Activated CD8-positive, alpha-beta T cell treated with anti-CD3 and anti-CD28 coated beads for 36 hours (primary cell): ENCODE data around the gene SMARCD3. TPM values are rescaled to one million over a fixed set of nuclear protein-coding genes. Genes with fewer than 3 reads are reported as not detected.

Source experiments
- ATAC-seq: fragments of 200-7000 bp; cut with Tn5 transposase; one replicate; pipeline ENCODE4 v1.10.0; 2021; ENCODE audit warnings: mild to moderate bottlenecking, moderate library complexity
- CTCF ChIA-PET: fragments of 350-600 bp; sonication (Branson Sonifier 250); formaldehyde crosslinking; loops from one replicate; lab custom pipeline; 2021; ENCODE audit warnings: antibody characterized with exemption; lab: Charles Lee
- POLR2A ChIA-PET: fragments of 350-600 bp; sonication (Branson Sonifier 250); formaldehyde crosslinking; loops from one replicate; lab custom pipeline; 2021; ENCODE audit warnings: antibody characterized with exemption; lab: Charles Lee
- DNase-seq: peaks from one replicate; pipeline ENCODE4 v3.0.0-alpha.2; 2020
- H3K27ac Mint-ChIP-seq: one replicate; pipeline ENCODE4 v1.8.0; 2021; ENCODE audit warnings: mild to moderate bottlenecking, mixed read lengths
- H3K27me3 Mint-ChIP-seq: one replicate; pipeline ENCODE4 v1.8.0; 2021; ENCODE audit warnings: mixed read lengths
- H3K36me3 Mint-ChIP-seq: one replicate; pipeline ENCODE4 v1.8.0; 2021; ENCODE audit warnings: low read depth, mixed read lengths
- H3K4me1 Mint-ChIP-seq: one replicate; pipeline ENCODE4 v1.8.0; 2021; ENCODE audit warnings: low read depth, mixed read lengths
- H3K4me3 Mint-ChIP-seq: one replicate; pipeline ENCODE4 v1.8.0; 2021; ENCODE audit warnings: mild to moderate bottlenecking, moderate library complexity, mixed read lengths
- H3K9me3 Mint-ChIP-seq: one replicate; pipeline ENCODE4 v1.8.0; 2021; ENCODE audit warnings: mixed read lengths
- intact Hi-C: fragments of 100-400 bp; cut with micrococcal nuclease; formaldehyde crosslinking; loops from one replicate; pipeline ENCODE4 v1.10.0; 2022
- total RNA-seq, 2 experiments: library from RNA; stranded (reverse); gene quantifications; one replicate each; pipeline ENCODE4 v1.2.3, GENCODE V29; 2021
- TF ChIP-seq, protein P1 (sequence below): fragments of 200-600 bp; IDR thresholded peaks from one replicate; pipeline ENCODE4 v1.8.0; 2022; ENCODE audit warnings: antibody characterized with exemption, mild to moderate bottlenecking

SMARCD3 gene
- total RNA-seq, 2 experiments from 2014 or later: 8.2 to 8.9 TPM

DNA sequence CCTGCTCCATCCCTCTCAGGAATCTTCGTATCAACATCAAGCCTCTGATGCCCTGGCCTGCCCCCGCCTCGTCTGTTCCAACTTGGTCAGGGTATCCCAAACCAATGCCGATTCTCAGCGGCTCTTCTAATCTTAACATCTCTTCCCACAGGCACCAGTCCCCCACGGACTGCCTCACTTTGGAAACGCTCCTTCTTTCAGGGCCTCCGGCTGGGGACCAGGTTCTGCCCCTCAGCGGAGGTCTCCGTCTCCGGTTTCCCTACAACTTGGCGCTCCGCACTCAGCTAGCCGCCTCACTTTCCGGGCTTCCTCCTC lies 22.0 kb downstream of the SMARCD3 start:
- H3K36me3 Mint-ChIP-seq: peaks cover 41% of the 10 kb centered on the region
- TF ChIP-seq, protein P1, sequence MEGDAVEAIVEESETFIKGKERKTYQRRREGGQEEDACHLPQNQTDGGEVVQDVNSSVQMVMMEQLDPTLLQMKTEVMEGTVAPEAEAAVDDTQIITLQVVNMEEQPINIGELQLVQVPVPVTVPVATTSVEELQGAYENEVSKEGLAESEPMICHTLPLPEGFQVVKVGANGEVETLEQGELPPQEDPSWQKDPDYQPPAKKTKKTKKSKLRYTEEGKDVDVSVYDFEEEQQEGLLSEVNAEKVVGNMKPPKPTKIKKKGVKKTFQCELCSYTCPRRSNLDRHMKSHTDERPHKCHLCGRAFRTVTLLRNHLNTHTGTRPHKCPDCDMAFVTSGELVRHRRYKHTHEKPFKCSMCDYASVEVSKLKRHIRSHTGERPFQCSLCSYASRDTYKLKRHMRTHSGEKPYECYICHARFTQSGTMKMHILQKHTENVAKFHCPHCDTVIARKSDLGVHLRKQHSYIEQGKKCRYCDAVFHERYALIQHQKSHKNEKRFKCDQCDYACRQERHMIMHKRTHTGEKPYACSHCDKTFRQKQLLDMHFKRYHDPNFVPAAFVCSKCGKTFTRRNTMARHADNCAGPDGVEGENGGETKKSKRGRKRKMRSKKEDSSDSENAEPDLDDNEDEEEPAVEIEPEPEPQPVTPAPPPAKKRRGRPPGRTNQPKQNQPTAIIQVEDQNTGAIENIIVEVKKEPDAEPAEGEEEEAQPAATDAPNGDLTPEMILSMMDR: no peak
- intact Hi-C loops: no loop called here
- H3K27me3 Mint-ChIP-seq: no peaks in the 10 kb centered on the region
- peaks cover 28% of the 10 kb centered on the region for H3K4me1 Mint-ChIP-seq
- peak overlapping the region; percentile 99 for H3K4me3 Mint-ChIP-seq
- H3K27ac Mint-ChIP-seq: peak overlapping the region; percentile 96
- no peak for DNase-seq
- peak; percentile 12 for ATAC-seq
- POLR2A ChIA-PET: interaction anchor here (1.2 to 2.7 kb wide), 8 partner anchors 12 to 208 kb away, joined by 3 to 22 read pairs (median 4); partner anchors contain the start of gene H2BK1
- CTCF ChIA-PET: interaction anchor here (0.9 to 5.0 kb wide), 13 partner anchors 10 to 125 kb away, joined by 3 to 44 read pairs (median 4); no protein-coding TSS in a partner anchor
- no peaks in the 10 kb centered on the region for H3K9me3 Mint-ChIP-seq

DNA sequence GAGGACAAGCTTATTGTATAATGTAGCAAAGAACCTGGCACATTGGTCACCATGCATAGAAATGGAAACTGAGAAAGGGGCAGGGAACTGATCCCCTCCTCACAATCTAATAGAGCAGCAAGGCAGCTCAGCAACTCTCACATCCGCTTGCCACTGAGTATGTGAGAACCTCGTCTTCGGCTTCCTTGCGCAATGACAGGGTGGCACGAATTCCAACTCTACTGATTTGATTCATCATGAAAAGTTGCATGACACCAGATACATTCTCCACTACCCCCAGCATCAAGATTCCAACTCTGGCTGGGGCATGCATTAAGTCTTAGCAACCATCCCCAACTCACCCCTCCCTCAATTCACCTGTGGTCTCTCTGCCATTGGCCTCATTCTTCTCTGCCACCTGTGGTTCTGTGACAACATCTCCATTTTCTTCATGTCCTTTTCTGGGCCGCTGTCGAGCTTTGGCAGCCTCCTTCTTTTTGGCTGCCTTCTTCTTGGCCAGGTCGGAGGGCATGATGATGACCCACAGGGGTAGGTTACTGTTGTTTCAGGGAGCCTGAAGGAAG lies 22.5 kb downstream of the SMARCD3 start:
- intact Hi-C loops: no loop called here
- DNase-seq (no peak), ATAC-seq (no peak)
- CTCF ChIA-PET: interaction anchor here (1.3 to 5.0 kb wide), 7 partner anchors 11 to 125 kb away, joined by 3 to 44 read pairs (median 4); no protein-coding TSS in a partner anchor
- Mint-ChIP-seq H3K36me3 (peaks cover 43% of the 10 kb centered on the region), H3K4me3 (peak overlapping the region; percentile 99), H3K4me1 (peaks cover 27% of the 10 kb centered on the region), H3K27me3 (no peaks in the 10 kb centered on the region), H3K9me3 (no peaks in the 10 kb centered on the region), H3K27ac (peak overlapping the region; percentile 96)
- TF ChIP-seq, protein P1: no peak
- POLR2A ChIA-PET: interaction anchor here (1.6 to 2.7 kb wide), 4 partner anchors 12 to 48 kb away, joined by 5 to 22 read pairs (median 8); partner anchors contain the start of gene H2BK1

DNA sequence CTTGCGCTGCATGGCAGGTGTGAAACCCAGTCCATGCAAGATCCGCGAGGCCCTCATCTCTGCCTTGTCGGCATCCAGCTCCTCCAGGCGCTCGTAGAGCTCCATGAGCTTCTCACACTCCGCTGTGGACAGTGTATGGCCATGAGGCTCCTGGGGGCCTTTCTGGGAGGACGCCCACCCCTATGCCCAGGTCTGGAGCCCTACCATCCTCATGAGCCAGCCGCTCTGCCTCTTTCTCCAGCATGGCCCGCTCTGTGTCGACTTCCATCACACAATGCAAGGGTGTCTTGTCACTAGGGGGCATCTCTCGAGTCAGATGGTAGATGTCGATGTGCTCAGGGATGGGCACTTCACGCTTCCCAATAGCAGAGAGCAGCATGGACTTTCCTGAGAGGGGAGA lies 24.8 kb downstream of the SMARCD3 start:
- no peak for ATAC-seq
- peaks cover 54% of the 10 kb centered on the region for H3K36me3 Mint-ChIP-seq
- no peak overlapping the region for H3K27ac Mint-ChIP-seq

DNA sequence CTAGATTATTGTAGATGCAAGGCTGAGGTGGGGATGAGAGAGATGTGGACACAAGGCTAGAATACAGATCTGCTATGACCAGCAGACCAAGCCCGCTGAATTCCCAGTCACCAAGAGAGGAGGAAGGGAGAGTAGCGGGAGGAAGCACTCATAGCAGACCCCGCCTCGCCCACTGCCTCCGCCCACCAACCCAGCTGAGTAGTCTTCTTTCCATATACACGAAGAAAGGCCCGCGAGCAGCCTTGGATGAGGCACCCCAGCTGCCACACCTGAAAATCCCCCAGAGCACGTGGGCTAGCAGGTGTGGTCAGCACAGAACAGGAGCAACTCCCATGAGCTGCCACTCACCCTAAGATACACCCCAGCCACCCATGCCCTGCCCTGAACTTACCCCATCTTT lies 30.3 kb downstream of the SMARCD3 start:
- TF ChIP-seq, protein P1: no peak
- DNase-seq (no peak), ATAC-seq (no peak)
- H3K36me3 Mint-ChIP-seq: peaks cover 54% of the 10 kb centered on the region
- intact Hi-C loops: no loop called here
- no peak overlapping the region for H3K27ac Mint-ChIP-seq
- CTCF ChIA-PET: interaction anchor here (1.9 kb wide), 1 partner anchor 26 kb away, joined by 5 read pairs; no protein-coding TSS in a partner anchor
- POLR2A ChIA-PET: interaction anchor here (1.5 kb wide), 1 partner anchor 8 kb away, joined by 3 read pairs; the partner anchor contains the start of gene H2BK1
- H3K4me1 Mint-ChIP-seq: peaks cover 2% of the 10 kb centered on the region
- no peak overlapping the region for H3K4me3 Mint-ChIP-seq
- no peaks in the 10 kb centered on the region for H3K27me3 Mint-ChIP-seq
- H3K9me3 Mint-ChIP-seq: no peaks in the 10 kb centered on the region

More for the DNA sequence above, 24.8 kb downstream of the SMARCD3 start:
- ChIA-PET CTCF (interaction anchor here (1.0 to 1.5 kb wide), 2 partner anchors 21 to 128 kb away, joined by 3 to 8 read pairs; no protein-coding TSS in a partner anchor), POLR2A (interaction anchor here (1.1 to 1.5 kb wide), 5 partner anchors 9 to 13 kb away, joined by 3 to 9 read pairs (median 4); partner anchors contain the start of genes CHPF2 and H2BK1)
- intact Hi-C loops: no loop called here
- no peaks in the 10 kb centered on the region for H3K9me3 Mint-ChIP-seq
- H3K27me3 Mint-ChIP-seq: no peaks in the 10 kb centered on the region
- peaks cover 29% of the 10 kb centered on the region for H3K4me1 Mint-ChIP-seq
- no peak overlapping the region for H3K4me3 Mint-ChIP-seq
- DNase-seq: no peak
- TF ChIP-seq, protein P1: no peak

DNA sequence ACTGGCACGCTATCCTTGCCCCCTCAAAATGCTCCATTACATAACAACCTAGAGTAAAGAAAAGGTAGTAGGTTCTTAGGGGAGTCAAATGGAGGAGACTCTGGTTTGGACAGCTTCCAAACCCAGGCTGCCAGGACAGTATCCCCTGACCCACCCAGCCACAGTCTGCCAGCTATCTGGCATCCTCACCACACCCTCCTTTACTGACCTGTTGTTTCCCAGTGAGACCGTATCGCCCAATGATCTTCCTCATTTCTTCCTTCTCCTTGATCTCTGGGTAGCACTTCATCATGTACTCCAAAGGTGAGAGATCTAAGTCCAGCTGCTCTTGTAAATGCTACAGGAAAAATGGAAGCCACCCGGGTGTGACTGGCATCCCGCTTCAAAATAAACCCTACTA lies 33.1 kb downstream of the SMARCD3 start:
- ChIA-PET CTCF (interaction anchor here (0.6 to 1.3 kb wide), 2 partner anchors 11 to 45 kb away, joined by 3 read pairs; partner anchors contain the start of gene ABCF2), POLR2A (interaction anchor here (1.4 to 2.4 kb wide), 3 partner anchors 9 to 11 kb away, joined by 3 to 9 read pairs (median 4); partner anchors contain the start of gene ABCF2)
- no peak for DNase-seq
- ATAC-seq: no peak
- Mint-ChIP-seq H3K36me3 (peaks cover 49% of the 10 kb centered on the region), H3K27ac (no peak overlapping the region), H3K4me3 (no peak overlapping the region), H3K27me3 (no peaks in the 10 kb centered on the region), H3K4me1 (peaks cover under 1% of the 10 kb centered on the region), H3K9me3 (no peaks in the 10 kb centered on the region)
- TF ChIP-seq, protein P1: no peak
- intact Hi-C loops: no loop called here
